SK-N-DZ (cell line): ENCODE results near the gene ARHGAP26. TPM values are rescaled to one million over a fixed set of nuclear protein-coding genes. Genes with fewer than 3 reads are reported as not detected.

Experiments used
- DNase-seq: peaks from one replicate; pipeline ENCODE4 v3.0.0-alpha.2; 2015; ENCODE audit warnings: low spot score
- polyA plus RNA-seq, 2 experiments: library from polyadenylated mRNA; depleted of rRNA; stranded (reverse); fragments of >200 nt; gene quantifications; 2 replicates each; pipeline ENCODE4 v1.2.3, GENCODE V29; 2014

Gene ARHGAP26
- 1.8 and 2.2 TPM in 2 replicates for polyA plus RNA-seq (2014; cell fraction: cytosol; rRNA removed)
- polyA plus RNA-seq (2014; cell fraction: nucleus; rRNA removed) = 3.5 and 10.5 TPM in 2 replicates

GRCh38 chr5:142769793-142770649 lies at the start of gene ARHGAP26:
Gene ARHGAP26 (plus strand): TSS chr5:142770377. CDS start chr5:142770762, 385 bp downstream.
- DNase-seq = peak; percentile 96

DNA sequence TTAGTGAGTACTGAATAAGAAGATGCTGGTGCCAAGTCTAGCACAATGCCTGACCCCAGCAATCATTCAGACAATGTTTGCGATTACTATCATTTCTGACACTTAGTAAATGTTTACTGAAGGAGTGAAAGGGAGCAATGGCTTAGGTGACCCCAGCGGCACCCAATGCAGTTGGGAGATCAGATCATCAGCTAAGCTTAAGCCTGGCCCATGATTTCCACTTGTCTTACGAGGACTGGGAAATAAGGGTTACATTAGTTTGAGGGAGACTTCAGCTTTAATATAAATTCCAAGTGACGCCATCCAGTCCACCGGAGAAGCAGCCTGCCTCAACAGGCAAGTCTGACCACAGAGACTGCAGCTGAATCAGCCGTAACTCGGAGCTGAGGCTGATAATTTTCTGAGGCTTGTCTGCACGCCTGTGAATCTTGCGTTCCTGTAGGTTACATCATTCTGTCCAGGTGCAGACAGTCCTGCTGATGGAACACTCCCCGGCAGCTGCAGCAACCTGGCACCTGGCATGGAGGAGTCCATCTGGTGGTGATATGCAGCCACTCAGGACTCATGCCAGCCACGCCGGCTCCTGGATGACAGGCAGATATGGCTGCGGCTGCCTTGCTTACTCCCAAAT lies 49.4 kb upstream of the ARHGAP26 start:
- DNase-seq = peak; percentile 36

DNA sequence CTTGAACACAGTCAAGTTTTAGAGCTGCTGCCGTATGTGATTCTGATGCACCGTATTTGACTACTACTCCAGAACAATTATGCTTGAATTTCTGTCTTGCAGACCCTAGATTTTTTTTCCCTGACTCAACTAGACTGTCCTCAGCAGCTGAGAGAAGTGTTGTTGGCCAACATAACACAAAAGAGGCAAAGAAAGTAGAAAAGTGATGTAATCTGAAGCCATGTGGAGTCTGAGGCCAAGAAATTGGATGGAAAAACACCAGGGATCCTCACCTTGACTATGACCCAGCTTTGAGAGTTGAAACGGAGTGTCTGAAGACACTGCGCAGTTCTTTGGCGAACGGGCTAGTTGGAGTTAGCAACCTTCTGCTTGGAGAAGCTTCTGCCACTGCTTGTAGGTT lies 48.0 kb upstream of the ARHGAP26 start:
- DNase-seq = no peak

- no peak for DNase-seq
Observed at GRCh38 chr5:142722896-142723295, 47.3 kb upstream of the ARHGAP26 start.

DNA sequence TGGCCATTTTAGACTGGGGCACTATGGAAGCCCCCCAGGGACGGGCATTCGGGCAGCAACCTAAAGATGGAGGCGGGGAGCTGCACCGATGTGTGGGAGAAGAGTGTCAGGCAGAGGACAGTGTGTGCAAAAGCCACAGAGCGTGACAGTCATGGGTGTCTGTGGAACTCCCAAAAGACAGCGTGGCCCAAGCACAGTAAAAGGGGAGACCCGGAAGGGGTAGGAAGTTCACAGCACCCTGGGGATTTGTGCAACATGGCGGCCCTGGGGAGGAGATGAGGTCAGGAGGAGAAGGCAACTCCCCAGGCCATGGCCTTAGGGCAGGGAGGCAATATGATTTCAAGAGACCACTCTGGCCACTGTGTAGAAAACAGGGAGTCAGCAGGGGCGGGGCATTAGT lies 45.4 kb upstream of the ARHGAP26 start:
- DNase-seq = no peak

DNA sequence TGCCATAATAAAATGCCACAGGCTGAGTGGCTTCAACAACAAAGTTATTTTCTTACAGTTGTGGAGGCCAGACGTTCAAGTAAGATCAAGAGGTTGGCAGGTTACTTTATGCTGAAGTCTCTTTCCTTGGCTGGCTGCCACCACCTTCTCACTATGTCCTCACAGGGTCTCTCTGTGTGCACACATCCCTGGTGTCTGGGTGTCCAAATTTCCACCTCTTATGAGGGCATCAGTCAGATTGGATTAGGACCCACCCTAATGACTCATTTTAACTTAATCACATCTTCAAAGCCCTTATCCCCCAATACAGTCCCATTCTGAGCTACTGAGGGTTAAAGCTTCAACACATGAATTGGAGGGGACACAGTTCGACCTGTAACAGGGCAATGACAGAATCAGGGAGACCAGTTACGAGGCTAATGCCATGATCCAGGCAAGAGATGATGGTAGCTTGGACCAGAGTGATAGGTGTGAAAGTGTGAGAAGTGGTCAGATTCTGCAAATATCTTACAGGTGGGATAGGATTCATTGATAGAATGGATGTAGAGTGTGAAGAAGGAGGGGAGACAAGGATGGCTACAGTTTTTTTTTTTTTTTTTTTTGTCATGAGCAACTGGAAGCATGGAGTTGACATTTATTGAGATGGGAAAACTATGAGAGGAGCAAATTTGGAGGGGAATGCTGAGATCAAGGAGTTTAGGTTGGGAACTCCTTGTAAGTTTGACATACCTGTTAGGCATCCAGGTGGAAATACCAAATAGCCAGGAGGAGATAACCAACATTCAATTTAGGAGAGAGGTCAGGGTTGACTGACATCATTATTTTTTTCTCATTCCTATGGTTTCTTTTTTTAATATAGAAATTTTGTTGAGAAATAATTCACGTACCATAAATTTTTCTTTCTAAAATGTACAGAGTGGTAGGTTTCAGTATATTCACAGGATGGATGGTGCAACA lies 44.7 kb upstream of the ARHGAP26 start:
- no peak for DNase-seq

DNA sequence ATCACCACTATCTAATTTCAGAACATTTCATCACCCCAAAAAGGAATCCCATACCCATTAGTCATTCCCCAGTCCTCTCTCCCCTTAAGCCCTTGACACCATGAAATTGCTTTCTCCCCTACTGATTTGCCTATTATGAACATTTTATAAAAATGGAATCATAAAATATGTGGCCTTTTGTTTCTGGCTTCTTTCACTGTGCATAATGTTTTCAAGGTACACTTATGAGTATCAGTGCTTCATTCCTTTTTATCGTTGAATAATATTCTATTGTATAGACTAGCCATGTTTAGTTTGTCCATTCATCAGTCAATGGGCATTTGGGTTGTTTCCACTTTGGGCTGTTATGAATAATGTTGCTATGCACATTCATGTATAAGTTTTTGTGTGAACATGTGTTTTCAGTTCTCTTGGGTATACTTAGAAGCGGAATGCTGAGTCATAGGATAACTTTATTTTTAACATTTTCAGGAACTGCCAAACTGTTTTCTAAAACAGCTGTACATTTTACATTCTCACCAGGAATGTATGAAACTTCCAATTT lies 43.9 kb upstream of the ARHGAP26 start:
- no peak for DNase-seq

DNA sequence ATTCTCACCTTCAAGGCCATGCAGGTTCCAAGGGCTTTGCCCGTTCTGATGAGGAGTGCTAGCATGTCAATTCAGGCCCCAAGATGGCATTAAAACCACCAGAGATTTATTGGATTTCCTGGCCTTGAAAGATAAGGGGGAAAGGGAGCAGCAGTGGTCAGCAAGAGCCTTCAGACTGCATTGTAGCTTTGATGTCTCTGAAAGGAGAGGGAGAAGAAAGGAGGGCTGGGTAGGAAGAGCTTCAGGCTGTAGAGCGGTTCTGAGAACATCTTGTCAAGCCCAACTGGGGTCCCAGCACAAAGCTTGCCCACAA lies 42.5 kb upstream of the ARHGAP26 start:
- DNase-seq = no peak

DNA sequence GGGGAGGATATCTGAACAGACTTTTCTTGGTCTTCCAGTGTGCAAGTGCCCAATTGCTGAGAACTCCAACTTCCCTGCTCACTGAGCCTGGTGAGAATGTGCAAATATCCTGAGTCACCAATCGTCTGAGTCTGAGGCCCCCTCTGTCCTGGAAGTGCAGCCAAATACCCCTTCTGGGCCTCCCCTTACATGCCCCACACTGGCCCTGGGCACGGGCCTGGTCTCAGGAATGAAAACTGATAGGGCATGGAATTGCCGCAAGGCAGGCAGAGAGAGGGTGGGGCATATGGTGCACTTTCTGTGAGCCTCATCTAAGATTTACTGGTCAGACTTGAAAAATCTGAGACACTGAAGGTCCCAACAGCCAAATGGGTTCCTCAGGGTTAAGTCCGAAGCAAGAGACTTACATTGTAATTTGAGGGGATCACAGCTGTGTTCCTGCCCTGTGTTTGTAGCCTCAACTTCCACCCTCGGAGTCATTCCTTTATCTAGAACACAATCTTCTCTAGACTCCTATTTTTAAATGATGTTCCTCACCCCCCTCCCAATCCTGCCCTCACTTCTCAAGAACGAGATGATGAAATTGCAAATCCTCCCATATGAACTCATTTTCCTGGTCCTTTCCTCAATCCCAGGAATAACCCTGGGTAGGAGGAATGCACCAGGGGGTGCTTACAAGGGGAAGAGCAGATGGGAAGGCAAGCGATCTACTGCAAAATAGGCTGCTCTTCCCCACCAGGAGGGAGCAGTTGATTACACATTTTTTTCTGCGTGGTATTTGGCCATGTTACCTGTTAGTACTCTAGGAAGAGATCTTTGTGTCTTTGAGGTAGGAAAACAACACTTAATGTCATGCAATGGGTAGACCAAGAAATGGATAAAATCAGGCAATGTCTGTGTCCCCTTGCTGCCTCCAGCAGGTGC lies 34.6 kb upstream of the ARHGAP26 start:
- DNase-seq = no peak

DNA sequence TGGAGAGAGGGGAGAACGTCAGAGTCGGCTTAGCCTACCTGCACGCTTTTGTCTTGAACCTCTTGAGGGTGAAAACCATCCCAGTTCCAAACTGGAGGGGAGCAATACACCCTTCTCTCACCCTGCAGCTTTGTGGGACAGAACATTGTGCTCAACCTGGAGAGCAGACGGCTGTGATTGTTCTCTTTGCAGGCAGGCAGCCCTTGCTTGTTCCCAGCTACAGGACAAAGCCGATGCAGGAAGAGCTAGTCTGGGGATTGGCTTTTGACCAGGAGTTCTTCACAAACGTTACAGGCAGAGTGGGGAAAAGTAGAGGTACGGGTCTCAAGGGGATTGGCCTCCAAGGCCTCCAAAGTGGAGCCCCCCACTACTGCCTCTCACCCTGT lies 33.9 kb upstream of the ARHGAP26 start:
- no peak for DNase-seq

DNA sequence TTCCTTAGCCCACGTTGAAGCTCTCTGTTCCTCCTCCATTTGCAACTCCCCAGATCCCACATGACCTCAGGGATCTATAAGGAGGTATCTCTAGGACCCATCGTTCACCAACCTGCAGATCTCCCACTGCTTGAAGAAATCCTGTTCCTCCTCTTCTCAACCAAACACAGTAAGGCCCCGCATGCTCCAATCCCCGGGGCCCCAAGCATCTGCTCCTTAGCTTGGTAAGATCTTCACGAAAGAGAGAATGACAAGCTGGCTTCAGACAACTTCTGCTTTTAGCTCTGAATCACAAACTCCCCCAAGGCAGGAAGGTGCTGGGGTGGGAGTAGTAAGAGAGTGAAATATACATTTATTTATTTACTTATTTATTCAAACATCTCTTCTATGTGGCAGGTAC lies 33.0 kb upstream of the ARHGAP26 start:
- no peak for DNase-seq

GRCh38 chr5:142740474-142741242 lies 29.5 kb upstream of the ARHGAP26 start:
- peak; percentile 77 for DNase-seq

DNA sequence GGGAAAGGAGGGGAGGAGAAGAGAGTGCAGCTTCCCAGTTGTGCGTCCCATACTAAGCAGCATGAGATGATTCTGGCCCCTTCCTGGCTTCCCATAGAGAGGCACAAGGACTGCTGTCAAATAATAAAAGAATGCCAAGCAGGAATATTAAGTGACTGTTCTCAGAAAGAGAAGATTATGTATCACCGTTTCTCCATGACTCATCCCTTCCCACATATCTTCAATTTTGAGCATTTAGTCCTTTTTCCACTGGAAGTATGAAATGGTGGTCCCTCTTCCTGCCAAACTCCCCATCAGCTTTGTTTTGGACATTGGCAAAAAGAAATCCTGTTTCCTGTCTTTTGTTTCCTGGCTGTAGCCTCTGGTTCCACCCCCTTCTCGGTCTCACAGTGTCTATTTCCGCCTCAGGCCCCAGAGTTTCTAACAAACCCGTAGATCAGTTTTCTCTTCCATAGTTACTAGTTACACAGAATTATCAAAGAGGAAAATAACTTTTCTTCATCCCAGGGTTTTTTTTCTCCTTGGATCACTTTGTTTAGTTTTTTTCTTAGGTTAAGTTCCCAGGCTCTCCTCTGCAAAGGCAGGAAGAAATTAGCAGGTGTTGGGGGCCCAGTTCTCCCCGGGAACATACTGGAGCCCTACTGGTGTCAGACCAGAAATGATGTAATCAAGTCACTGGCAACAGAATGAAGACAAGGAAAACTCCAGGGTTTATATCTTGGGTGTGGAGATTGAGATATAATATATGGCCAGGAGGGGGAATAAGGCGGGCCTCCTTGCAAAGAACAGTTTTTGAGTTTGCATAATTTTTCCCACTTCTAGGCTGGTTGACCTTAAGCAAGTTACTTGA lies 26.4 kb upstream of the ARHGAP26 start:
- DNase-seq = no peak

DNA sequence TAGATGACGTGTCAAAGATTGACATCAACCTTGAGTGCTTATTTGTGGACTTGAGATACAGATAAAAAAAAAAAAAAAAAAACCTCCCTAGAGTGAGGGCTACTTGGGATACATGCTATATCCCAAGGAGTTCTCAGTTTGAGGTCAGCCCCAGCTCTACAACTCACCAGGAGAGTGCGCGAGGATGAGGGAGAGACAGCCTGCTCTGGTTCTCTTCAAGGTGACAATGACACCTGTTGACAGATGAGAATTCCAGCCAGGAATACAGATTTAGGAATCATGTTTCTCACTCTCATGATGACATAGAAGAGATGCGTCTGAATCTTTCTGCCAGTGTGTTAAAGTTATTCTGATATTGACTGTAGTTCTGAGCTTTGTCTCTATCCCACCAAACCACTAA lies 24.9 kb upstream of the ARHGAP26 start:
- peak; percentile 54 for DNase-seq

GRCh38 chr5:142746532-142747433 lies 23.4 kb upstream of the ARHGAP26 start:
- DNase-seq = peak; percentile 71

DNA sequence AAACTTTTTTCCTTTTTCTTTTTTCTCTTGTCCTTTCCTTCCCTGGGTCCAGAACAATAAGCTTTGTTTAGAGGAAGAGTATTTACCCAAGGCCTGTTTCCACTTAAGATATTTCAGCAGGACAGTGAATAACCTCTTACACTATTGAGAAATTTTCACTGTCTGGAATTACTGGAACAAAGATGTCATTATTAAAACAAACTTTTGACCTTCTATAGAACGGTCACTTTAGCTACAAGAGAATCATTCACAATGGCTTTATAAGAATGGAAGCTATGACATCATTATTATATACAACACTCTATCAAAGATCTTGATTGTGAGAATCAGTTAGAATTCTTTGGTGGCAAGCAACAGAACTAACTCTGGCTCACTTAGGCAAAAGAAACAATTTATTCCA lies 22.0 kb upstream of the ARHGAP26 start:
- DNase-seq = no peak

DNA sequence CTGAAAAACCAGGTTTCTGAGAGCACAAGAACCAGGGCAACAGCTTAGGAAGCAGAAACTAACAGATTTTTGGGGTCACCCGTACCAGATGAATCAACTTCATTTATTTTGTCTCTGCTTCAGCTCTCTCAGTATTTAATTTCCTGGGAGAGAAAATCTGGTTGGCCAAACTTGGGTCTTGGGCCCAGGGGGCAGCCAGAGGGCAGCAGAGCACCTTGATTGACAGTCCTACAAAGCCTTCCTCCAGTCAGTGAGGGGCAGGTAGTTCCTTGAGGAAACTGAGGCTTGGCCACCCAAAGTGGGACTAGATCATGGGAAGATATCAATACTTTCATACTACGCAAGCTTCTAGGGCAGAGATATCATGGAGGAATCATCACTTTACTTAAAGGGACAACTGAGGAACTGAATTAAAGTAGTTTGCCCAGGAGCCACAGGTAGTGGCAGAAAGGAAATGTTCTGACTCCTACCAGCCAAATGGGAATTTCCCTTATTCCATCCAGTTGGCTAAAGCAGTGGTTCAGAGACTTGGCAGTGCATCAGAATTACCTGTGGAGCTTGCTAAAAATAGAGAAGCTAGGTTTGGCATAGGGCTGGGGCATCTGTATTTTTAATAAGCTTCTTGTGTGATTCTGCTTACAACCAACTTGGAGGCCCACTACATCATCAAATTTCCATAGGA lies 21.5 kb upstream of the ARHGAP26 start:
- peak; percentile 32 for DNase-seq
